GM19468 (cell line): ENCODE measurements around the gene HSD17B8.

Source experiments
- ATAC-seq: cut with Tn5 transposase; IDR thresholded peaks from one replicate; pipeline ENCODE4 v1.9.1; 2021; ENCODE audit warnings: mild to moderate bottlenecking, moderate library complexity, moderate number of reproducible peaks; ENCODE audit not compliant: unreplicated experiment; ENCODE audit errors: extremely low read depth

HSD17B8 gene

DNA sequence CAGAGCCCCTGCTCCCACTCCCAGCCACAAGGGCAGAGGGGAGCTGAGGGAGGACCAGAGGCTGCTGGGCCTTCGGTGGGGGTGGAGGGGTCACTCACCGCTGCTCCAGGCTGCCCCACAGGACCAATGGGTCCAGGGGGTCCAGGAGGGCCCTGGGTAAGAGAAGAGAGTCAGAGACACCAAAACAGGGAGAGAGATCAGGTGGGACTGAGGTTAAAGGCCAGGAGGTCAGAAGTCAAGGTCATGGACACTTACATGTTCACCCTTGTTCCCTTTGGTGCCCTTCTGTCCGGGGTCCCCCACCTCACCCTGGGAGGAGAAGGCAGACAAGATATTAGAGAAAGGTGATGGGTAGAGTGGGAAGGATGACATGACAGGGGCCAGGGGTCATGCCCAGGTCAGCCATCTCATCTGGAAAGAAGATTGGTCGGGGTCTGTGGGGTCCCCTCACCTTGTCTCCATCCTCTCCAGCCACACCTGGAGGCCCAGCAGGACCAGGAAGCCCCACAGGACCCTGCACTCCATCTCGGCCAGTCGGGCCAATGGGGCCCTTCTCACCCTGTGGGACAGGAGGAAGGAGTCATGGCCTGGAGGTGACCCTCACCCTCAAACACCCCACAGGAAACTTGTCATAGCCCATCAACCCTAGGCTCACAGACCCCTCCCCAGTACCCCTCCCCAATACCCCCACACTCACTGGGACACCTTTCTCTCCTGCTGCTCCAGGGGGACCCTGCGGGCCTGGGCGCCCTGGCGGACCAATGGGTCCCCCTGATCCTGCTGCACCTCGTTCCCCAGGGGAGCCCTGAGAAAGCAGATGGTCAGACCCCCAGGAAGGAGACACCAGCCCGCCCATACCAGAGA, 33.2 kb upstream of the HSD17B8 start:
- ATAC-seq, result no peak

DNA sequence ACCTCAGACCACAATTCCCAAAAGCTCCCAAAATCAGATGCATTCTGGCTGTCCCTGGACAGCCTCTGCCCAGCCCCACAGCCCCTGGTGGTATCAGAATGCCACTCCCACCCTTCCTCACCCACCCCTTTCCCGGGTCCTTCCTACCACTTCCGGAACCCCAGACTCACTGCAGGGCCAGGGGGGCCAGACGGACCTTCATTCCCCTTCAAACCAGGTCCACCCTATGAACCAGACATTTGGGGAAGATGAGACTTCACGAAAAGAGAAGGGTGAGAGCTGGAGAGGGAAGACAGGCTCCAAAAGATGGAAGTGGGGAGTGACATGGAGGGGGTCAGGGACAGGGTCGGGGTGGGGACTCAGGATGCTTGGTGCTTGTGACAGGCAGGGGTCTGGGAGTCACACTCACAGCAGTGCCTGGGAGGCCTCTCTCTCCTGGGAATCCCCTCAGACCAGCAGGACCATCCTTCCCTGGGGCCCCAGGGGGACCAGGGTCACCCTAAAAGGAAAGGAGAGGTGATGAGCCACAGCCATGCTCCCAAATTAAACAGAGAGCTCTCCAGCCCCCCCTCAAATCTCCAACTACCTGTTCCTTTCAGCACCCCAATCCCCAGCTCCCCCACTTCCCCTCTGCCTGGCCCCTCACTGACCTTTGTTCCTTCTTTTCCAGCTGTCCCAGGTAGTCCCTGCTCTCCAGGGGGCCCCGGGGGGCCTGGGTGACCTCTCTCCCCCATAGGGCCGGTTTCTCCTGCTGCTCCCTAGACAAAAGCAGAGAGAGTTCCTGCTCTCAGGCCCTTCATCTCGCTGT, 32.4 kb upstream of the HSD17B8 start:
- no peak for ATAC-seq

DNA sequence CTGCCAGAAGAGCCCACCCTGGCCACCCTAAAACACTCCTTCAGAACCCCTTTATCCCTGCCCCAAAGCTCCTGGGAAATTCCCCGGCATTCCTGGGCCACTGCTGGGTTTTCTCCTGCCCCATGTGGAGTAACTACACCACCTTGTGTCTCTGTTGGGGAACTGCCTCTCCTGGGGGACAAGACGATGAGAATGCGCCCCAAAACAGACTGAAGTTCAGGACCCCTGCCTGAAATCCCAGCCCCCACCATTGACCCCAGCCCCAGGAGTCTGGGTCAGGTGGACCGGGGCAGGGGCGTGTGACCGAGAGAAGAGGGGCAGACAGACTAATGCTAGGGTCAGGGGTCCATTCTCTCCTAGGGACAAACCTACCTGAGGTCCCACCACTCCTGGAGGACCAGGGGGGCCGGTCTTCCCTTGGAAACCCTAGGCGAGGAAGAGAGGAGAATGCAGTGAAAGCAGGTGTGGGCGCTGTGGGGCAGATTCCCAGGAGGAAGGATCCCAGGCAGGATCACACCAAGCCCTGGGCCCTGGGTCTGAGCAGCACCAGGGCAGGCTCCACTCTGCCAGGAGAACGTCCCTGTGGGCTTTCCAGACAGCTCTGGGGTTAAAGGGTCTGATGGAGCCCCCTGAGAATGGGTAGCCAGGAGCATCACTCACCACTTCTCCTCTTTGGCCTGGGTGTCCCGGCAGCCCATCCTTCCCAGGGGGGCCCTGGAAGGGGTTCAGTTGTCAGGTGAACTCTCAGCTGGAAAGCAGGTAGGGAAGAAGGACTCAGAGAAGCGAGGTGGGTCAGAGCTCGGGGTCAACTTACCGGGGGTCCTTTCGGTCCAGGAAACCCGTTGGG, 31.5 kb upstream of the HSD17B8 start:
- no peak for ATAC-seq

DNA sequence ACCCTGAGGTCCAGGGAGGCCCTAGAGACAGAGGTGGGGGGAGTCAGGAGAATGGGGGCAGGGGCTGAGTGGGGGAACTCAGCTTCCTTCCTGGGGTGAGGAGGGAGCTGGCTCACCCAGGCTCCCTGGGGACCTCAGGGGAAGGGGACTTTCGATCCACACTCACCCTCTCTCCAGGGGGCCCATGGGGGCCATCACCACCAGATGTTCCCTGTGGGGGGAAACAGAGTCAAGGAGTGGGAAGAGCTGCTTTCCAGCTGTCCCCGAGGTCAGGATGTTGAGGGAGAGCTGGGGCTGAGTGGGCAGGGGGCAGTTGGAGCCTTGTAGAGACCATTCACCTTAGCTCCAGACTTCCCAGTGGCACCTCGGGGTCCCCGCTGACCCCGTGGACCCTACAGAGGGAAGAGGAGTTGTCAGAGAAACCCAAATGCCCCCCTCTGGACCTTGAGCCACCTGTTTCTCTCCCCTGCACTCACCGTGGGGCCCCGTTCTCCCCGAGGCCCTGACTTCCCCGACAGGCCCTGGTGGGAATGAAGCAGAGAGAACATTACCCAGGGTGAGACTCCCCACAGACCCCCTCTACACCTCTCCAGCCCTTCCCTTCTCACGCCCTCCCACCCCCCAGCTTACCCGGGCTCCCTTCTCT, 30.8 kb upstream of the HSD17B8 start:
- ATAC-seq, result no peak

DNA sequence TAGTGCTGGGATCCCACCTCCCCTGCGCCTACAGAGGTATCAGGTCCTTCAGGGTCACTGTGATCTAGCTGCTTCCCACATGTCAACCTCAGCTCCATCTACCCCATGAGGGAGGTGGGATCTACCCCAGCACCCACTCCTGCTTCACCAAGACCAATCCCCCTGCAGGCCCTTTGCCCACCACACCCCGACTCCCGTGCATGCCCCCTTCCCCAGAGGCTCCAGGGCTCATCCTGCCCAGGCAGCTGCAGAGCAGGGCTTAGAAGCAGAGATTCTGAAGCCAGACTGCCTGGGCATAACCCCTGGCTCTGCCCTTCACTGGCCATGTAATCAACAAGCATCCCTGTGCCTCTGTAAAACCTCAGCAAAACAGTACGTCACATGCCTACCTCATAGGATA, 29.7 kb upstream of the HSD17B8 start:
- ATAC-seq, result no peak

DNA sequence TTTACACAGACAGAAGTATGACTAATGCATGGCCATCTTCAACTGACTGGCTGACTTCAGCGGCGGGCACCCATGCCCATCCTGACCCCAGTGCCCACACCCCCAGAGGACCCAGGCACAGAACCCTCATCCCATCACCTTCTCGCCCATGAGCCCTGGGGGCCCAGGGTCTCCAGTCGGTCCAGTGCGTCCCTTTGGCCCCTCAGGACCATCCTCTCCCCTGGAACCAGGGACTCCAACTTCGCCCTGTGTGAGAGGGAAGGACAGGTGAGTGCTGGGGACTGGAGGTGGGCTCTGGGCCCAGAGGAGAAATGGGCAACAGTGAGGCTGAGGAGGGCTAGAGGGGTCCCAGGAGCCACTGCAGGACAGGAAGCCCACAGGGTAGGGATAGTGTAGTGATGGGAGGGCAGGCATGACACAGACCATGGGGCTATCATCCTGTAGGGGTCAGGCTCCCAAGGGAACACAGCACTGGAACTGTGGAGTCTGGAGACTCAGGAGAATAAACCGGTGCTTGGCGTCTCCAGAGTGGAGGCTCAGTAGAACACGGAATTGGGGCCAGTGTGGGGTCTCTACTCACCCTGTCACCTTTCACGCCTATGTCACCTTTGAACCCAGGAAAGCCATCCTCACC, 28.9 kb upstream of the HSD17B8 start:
- no peak for ATAC-seq

DNA sequence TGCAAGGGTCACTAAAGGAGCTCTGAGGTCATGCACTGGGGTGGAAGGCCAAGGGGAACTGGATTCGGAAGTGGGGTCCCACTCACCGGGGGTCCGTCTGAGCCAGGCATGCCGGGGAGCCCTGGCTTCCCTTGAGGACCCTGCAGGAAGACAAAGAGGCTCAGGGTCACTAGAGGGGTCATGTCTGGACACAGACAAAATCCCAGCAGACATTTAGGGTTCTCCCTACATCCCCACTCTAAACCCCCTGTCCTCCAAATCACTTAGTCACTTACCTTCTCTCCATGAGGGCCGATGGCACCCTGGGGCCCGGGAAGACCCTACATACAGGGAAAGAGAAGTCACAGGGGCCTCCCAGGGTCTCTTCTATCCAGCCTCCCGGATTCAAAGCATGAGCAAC, 27.5 kb upstream of the HSD17B8 start:
- no peak for ATAC-seq

DNA sequence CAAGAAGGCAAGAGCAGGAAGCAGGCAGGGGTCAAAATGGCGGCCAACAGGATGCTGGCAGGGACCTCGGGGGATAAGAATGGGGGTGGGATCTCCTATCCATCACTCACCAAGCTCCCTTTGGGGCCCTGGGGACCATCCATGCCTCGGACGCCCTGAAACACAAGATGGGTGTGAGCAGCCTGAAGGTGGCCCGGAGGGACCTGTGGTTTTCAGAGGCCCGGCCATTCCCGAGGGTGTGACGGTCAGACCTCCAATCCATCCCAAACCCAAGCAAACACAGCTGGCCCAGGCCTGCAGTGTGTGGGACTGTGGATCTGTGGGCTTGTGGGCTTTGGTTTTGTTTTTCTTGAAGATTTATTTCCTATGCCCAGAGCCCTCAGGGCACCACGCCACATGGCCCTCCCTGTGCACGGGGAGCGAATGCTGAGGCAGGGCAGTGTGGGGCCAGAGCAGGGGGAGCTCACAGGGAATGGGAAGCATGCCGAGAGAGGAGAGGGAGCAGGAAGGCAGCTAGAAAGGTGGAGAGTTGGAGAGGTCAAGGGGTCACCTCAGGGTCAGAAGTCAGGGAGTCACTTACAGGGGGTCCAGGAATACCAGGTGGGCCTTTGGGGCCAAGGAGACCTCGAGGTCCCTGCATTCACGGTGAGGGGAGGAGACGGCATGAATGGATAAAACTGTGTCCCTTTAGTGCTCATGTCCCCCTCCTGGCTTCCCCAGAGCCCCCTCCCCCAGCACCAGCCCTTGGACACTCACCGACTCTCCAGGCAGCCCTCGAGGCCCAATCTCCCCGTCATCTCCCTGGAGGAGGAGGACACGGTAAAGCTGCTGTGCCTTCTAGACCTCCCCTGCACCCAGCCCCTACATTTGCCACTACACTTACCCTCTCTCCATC, 26.7 kb upstream of the HSD17B8 start:
- no peak for ATAC-seq

DNA sequence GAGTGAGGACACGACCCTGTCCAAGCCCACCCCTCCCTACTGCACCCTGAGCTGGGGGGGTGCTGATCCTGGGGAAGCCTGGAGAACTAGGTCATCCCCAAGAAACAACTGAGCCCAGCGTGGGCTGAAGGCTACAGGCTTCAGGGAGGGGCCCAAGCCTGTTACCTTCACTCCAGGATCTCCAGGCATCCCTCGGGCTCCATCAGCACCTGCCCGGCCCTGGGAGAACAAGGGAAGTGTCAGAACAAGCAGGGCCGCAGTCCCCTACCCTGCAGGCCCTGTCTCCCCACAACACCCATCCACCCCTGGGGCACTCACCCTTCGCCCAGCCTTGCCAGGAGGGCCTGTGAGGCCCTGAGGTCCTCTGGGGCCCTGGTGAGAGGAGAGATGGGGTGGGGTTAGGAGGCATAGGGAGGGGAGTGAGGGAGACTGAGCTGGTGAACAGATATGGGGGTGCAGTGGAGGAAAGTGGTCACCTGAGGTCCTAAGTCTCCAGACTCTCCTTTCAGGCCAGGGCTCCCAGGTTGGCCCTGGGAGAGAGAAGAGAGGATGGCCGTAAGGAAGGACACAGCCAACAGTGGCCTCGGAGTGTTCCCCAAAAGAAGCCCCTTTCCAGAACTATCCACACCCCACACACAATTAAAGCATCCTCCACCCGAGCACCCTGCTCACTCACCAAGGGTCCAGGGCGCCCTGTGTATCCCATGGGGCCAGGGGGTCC, 25.5 kb upstream of the HSD17B8 start:
- ATAC-seq, result no peak

DNA sequence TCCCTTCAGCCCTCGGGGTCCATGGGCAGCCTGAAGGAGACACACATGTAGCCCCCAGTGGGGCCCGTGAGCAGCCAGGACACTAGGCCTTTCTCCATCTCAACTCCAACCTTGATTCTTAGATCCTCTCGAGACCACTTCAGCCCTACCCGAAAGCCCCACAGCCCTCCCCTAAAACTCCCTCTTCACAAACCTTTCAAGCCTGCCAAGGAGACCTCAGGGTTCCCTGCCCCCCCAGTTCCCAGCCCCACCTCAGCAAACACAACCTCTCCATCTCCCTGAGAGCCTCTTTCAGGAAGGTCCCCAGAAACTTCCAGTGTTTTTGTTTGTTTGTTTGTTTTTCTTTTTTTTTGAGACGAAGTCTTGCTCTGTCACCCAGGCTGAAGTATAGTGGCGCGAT, 23.3 kb upstream of the HSD17B8 start:
- ATAC-seq, result no peak

DNA sequence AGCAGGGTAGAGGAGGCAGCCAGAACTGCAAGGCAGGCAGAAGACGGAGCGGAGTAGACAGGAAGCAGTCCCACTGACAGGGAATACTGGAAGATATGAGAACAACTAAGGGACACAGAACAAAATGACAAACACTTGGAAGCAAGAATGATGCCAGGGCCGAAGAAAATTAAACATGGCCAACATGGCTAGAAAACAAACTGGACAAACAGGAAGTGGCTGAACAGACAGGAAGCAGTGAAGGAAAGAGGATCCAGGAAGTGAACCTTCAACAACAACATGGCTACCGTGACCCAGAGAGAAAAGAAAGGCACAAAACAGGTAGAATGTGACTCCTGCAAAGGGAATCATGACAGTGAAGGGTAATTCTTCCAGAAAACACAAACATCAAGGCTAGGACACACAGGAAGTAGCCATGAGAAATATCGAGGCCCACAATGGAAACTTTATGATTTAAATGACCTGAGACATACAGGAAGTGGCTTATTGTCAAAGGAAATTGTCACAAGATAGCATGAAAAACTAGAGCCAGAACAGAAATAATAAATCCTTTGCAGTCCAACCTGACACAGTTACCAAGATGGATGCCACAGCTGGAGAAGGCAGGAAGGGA, 21.3 kb upstream of the HSD17B8 start:
- ATAC-seq, result no peak

DNA sequence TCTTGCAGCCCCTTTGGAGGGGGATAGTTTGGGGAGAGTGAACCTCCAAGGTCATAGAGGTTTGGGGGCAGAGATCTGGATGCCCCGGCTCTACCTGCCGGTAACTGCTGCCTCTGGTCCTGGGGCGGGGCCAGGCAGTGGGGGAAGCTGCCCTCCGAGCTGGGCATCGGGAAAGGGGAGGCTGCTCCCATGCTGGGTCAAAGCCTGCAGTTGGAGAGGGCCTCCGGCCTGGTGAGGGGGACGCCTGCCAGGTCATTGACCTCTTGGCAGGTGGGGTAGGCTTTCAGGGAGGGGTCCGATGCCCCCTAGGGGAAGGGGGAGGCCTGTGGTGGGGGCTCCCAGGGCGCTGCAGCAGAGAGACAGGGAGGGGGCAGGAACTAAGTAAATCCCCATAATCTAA, 19.3 kb upstream of the HSD17B8 start:
- no peak for ATAC-seq

DNA sequence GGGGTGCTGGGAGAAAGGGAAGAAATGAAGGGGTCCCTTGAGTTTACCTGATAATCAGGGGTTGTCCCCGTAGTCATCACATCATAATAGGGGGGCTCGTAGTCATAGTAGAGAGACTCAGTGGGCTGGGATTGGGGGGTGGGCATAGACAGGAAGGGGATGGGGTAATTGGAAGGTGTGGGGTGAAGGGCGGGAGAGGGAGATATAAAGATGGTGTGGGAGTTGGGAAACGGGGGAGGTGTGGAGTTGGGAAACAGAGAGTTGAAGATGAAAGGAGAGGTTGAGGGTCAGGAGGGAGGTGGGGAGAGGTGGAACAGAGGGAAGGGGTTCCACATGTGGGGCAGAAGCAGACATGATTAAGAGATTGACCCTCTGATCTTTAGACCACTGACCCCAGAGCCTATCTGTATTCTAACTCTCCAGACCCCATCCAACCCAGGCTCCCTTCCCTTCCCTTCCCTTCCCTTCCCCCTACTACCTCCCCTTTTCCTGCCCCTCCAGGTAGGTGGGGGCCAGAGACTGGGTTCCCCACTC, 18.7 kb upstream of the HSD17B8 start:
- no peak for ATAC-seq

DNA sequence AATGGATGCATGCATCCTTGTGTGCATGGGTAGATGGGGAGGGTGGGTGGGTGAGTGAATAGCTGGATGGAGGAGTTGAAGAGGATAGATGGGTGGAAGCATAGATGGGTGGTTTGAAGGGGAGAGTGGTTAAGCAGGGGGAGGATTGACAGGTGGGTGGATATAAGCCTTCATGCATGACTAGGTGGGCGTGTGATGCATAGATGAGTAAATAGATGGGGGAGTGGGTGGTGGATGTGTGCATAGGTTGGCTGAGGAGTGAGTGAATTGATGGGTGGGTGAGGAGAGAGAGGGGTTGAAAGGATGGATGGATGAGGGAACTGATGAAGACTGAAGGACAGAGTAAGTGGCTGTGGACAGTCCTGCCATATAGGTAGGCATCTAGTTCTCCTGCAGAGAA, 16.6 kb upstream of the HSD17B8 start:
- no peak for ATAC-seq

DNA sequence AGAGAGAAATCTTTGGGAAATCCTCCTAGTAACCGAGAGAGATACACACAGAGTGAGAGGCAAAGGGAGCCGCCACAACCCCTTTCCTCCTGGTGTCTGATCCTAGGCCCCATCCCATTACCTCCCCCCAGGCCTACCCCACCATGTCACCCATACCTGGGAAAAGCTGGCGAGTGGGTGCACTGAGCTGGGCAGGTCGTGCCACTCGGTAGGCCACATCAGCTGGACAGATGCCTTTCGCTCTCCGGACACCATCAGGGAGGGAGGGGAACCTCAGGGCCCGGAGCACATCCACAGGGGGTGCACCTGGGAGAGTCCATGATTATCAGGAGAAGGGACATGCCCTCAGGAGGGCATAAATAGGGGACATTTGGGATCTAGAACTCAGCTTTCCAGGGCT, 15.3 kb upstream of the HSD17B8 start:
- ATAC-seq, result no peak

DNA sequence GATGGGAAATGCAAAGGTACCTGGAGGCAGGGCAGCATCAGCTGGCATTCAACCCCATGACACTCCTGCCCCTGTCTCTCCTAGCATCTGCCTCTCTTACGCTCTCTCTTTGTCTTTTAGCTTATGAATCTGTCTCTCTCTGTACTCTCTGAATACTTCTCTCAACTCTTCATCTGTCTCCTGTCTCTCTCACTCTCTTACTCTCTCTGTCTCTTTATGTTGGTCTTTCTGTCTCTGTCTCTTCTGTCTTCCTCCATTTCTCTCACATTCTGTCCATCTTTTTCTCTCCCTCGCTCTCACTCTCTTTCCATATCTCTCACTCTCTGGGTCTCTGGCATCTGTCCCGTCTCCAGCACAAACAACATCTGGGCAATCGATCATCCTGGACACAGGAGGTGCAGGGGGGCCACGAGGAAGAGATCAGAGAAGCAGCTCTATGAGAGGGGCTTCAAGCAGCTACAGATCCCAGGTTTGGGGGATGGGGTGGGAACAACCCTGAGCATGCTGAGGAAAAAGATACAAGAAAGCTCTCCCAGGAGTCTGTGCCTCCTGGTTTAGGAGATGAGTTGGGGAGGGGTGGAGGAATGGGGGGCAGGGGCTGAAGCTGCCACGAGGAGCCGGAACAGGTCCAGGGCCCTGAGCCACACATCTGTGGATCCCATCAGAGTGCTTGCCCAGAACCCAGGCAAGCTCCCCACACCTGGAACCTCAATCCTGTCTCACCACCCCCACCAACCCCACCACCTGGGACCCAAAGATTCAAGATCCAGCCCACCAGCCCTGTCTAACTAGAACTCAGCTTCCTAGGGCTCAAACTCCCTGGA, 14.6 kb upstream of the HSD17B8 start:
- no peak for ATAC-seq
